T1000 (cell line): ENCODE data around the gene CACNA1C.
"Not testable (repeated sequence)": the region's sequence is repeated elsewhere in the genome, so short reads cannot be mapped to it uniquely, and the experiment has no call there.

Source experiments
- DNase-seq: peaks from one replicate; lab custom pipeline; 2025; ENCODE audit warnings: mixed read lengths; lab: John Stamatoyannopoulos, UW

Gene CACNA1C

DNA sequence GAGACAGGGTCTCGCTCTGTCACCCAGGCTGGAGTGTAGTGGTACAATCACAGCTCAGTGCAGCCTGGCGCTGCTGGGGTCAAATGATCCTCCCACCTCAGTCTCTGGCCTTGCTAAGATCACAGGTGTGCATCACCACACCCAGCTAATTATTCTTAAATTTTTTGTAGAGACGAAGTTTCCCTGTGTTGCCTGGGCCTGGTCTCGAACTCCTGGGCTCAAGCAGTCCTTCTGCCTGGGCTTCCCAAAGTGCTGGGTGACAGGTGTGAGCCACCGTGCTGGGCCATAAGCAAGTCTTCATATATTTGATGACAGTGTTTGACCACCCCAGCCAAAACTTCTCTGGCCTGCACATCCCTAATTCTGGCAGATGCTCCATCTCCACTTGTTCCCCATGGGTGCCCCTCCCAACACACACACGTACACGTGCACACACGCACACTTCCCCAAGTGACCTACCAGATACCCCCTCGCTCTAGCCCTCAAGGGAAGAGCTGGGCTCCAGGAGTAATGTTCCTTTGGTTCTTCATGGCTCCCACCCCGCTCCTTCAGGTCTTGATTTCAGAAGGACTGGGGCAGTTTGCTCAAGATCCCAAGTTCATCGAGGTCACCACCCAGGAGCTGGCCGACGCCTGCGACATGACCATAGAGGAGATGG lies 637.7 kb downstream of the CACNA1C start:
- DNase-seq: no peak

DNA sequence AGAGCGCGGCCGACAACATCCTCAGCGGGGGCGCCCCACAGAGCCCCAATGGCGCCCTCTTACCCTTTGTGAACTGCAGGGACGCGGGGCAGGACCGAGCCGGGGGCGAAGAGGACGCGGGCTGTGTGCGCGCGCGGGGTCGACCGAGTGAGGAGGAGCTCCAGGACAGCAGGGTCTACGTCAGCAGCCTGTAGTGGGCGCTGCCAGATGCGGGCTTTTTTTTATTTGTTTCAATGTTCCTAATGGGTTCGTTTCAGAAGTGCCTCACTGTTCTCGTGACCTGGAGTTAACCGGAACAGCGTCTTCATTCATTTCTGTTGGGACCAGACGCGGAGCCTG lies 638.2 kb downstream of the CACNA1C start:
- no peak for DNase-seq

DNA sequence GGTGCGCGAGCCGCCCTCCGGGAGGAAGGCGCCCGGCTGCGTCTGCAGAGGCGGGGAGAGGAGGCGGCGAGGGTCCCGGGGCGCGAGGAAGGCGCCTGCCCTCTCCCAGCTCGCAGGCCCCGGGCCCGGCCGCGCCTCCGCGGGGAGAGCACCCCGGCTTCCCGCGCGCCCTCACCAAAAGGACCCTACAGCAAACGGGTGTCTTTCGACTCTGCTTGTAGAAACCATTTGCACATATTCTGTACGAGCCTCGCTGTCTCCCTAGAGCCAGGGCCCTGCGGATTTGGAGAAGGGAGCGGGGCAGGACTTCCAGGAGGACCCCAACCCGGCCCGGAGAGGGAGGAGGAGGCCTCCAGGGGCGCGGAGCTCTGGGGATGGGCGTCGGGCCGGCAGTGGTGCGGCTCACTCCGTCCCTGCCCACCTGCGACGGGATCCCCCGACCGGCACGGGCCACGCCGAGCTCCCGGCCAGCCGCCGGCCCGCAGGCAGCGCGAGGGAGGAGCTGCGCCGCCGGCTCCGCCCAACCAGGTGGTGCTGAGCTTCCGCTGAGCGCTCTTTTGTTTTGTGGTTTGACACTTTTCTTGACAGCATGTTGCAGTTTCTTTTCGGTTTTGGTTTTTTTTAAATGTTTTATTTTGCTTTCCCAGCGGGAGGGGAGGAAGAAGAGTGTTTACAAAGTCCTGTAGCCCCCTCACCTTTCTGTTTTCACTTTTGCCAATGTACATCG lies 638.7 kb downstream of the CACNA1C start:
- DNase-seq: no peak

GRCh38 chr12:2692080-2692479 lies 639.3 kb downstream of the CACNA1C start:
- DNase-seq: no peak

DNA sequence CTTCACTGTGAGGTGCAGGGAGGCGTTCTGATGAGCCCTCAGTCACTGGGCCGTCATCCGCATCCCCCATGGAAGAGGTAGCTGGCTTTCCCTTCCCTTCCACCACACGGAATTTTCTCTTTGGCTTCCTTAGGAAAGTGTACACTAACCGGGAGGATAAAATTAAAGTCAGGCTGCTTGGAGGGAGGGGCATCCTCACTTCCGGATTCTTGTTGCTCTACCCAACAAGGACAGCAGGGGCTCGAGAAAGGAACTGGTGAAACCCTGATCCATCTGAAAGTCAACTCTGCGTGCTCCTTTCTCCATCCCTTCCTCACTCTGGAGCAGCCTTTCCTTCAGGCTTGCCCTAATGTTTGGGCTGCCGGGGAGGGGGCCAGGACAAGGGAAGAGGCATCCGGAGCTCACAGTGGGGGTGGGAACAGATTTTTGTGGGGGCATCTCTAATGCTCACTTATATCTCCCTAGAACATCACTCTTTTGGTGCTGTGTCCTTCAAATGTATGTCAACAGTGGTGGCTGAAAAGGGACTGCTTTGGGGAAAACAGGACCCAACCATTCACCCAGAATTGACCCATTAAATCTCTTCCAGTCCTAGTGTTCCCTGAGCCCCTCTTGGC lies 640.6 kb downstream of the CACNA1C start:
- DNase-seq: no peak

GRCh38 chr12:2693980-2694610 lies 641.3 kb downstream of the CACNA1C start:
- no peak for DNase-seq

DNA sequence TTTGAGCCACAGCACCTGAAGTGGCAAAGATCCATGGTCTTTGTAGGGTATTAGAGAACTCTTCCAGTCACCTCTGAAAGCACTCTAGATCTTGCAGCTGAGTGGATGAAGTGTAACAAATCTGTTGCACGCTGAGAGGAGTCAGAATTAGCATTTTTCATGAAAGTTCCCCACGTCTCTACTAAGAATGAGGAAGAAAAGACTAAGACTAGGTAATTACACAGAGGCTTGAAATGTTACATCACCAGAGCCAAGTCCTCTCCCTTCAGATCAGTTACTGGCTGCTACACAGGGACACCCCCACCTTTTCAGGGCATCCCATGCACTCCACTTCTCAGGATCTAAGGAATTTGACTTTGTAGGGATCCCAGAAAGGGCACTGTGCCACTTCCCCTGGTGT lies 643.3 kb downstream of the CACNA1C start:
- no peak for DNase-seq

DNA sequence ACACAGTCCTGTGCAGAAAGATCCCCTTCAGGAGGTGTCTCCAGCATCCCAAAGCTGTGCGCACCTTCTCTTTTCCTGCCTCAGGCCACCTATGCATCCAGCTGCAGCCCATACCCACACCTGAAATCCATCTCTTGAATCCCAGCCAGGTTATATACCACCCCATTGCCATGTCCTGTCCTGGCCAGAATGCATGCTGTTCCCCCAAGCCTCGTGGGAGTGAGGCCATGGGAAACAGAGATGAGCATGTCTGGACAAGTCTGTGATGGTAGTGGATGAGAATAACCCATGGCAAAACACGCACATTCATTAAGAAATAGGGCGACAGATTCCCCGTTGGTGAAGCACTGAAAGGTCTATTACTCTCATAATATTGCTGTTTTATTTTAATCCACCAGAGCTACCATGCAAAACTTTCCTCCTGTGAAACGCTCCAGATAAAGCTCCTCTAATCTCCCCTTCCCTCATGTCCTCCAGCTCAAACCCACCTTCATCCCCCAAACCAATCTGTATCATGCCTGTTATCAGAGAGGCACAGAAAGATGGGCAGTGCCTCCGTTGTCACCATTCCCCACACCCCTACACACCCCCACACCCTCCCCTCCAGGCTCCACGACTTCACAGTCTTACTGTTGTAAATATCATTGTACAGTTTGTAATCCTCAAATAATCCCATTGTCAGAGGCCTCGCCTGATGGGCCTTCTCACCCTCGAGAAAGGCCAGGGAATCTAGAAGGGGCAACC lies 644.4 kb downstream of the CACNA1C start:
- no peak for DNase-seq

DNA sequence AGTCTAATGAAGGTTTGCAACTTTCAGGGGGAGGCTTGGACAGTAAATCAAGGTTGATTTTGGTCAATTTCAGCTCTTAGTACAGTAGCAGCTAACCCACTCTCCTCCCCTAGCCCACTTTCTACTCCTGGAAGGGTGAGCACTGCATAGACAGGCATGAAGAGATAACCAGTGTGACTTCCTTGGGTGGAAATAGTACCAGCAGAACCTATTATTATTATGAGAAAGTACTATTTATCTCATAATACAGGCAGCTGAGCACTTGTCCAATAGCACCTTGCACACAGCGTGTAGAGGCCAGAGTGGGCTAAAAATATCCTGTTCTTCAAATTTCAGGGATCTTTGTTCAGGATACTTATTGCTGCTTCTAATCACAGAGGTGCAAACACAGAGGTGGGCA lies 645.8 kb downstream of the CACNA1C start:
- no peak for DNase-seq

DNA sequence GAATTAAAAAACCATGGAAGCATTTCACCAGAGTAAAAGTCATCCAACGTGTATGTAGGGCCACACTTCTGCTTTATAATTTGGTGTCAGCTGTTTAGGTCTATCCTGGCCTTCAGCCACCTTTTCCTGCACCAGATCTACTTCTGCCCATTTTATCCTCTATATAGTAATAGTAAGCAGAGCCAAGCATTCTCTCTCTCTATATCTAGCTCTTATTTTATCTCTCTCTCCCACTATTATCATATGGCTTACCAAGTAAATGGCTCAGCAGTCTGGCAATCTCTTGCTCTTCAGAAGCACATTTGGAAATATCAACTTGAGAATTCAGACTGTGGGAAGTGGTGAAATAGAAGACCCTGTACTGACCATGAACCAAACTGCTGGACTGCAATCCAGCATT lies 657.9 kb downstream of the CACNA1C start:
- no peak for DNase-seq

GRCh38 chr12:2719392-2719791 lies 666.6 kb downstream of the CACNA1C start:
- DNase-seq: no peak

GRCh38 chr12:2722806-2723205 lies 670.0 kb downstream of the CACNA1C start:
- no peak for DNase-seq

GRCh38 chr12:2732290-2732689 lies 679.5 kb downstream of the CACNA1C start:
- no peak for DNase-seq

- DNase-seq: no peak
These were observed 680.9 kb downstream of the CACNA1C start for GRCh38 chr12:2733493-2734355.

GRCh38 chr12:2735432-2735831 lies 682.6 kb downstream of the CACNA1C start:
- DNase-seq: no peak

DNA sequence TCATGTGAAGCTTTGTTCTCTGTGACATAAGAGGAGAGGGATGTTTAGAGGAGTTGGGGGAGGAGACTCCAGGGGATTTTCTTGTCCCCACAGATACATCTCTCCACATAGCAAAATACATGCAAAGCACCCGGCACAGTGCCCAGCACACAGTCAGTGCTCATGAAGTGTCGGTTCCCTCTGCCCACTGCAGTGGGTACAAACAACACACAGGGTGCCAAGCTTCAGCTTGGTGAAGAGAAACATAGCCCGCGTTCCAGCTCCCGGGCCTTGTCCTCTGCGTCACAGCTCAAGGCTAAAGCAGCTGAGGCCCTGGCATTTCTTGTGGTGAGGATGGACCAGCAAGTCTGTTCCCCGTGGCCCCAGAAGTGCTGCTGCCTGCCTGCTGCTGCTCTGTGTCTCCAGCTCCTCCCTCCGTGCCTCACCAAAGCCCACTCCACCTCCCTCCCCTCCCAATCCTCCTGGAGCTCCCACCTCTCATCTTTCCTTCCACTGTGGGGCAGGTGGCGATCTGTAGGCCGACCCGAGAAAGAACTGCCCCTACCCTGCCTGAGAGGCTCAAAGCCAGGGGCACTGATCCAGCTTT lies 685.0 kb downstream of the CACNA1C start:
- no peak for DNase-seq

DNA sequence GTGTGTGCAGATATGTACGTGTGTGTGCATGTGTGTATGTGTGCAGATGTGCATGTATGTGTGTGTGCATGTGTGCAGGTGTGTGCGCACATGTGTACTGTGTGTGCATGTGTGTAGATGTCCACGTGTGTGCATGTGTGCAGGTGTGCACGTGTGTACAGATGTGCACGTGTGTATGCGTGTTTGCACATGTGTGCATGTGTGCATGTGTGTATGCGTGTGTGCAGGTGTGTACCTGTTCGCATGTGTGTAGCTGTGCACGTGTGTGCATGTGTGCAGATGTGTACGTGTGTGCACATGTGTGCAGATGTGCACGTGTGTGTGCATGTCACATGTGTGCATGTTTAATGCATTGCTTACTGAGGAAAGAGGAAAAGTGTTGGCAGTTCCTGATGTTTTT lies 686.3 kb downstream of the CACNA1C start:
- no peak for DNase-seq

- DNase-seq: peak; percentile 23
These were observed 687.2 kb downstream of the CACNA1C start for GRCh38 chr12:2739832-2740641.

GRCh38 chr12:2742037-2742436 lies 689.2 kb downstream of the CACNA1C start:
- not testable (repeated sequence) for DNase-seq

GRCh38 chr12:2743478-2743877 lies 690.7 kb downstream of the CACNA1C start:
- no peak for DNase-seq
